Mucosa of descending colon (tissue), 3 donors: ENCODE measurements around the gene HSD17B13. TPM values are rescaled to one million over a fixed set of nuclear protein-coding genes. Genes with fewer than 3 reads are reported as not detected.

ENCODE experiments used
- ATAC-seq: fragments of 200-7000 bp; cut with Tn5 transposase; one replicate; pipeline ENCODE4 v1.9.1; 2020; ENCODE audit warnings: mild to moderate bottlenecking, moderate library complexity
- DNase-seq, 3 donors: peaks; one replicate each; pipeline ENCODE4 v3.0.0-alpha.2; 2020
- H3K36me3 ChIP-seq: fragments of 200-600 bp; one replicate; pipeline ENCODE4 v1.8.0; 2021; ENCODE audit warnings: low read depth, mild to moderate bottlenecking
- H3K4me1 ChIP-seq: fragments of 200-600 bp; one replicate; pipeline ENCODE4 v1.8.0; 2021; ENCODE audit warnings: low read depth, mild to moderate bottlenecking
- H3K4me3 ChIP-seq: fragments of 200-600 bp; one replicate; pipeline ENCODE4 v1.8.0; 2021; ENCODE audit warnings: mild to moderate bottlenecking
- H3K9me3 ChIP-seq: fragments of 200-600 bp; one replicate; pipeline ENCODE4 v1.8.0; 2021; ENCODE audit warnings: mild to moderate bottlenecking
- CTCF ChIP-seq: fragments of 200-600 bp; IDR thresholded peaks from one replicate; pipeline ENCODE4 v1.8.0; 2022; ENCODE audit warnings: antibody characterized with exemption, mild to moderate bottlenecking
- intact Hi-C, 2 donors: fragments of 100-400 bp; cut with DNase I in 1 of 2; cut with micrococcal nuclease in 1 of 2; formaldehyde crosslinking; loops; one replicate each; pipeline versions ENCODE4 v1.11.0 to v1.11.1; 2022; cut with DNase I, micrococcal nuclease
- total RNA-seq, 3 donors: library from RNA; stranded (reverse); fragmentation: NEBNext Ultra II Directional in 2 of 3; extraction: Animal tissue kit (Norgen Biotek cat#: 25700) in 2 of 3; gene quantifications; one replicate each; pipeline versions ENCODE4 v1.2.1 to v1.2.4, GENCODE V29; 2021 to 2023
- donor health status: DM: no; HTN: no; CAD: no; lungs with moderate emphysema.
- donor health status: DM: no; HTN: no; CAD: no.
- donor health status: DM: no; HTN: yes; CAD: no.

HSD17B13 gene
- total RNA-seq, 3 donors from 2014 or later, result 0.36 to 1.8 (median 0.76) TPM

- DNase-seq (no peak), ATAC-seq (no peak)
- peaks cover 14% of the 10 kb centered on the region for H3K9me3 ChIP-seq
- no peak overlapping the region for H3K4me3 ChIP-seq
- TF ChIP-seq CTCF, result no peak
- peaks cover 2% of the 10 kb centered on the region for H3K4me1 ChIP-seq
- no peaks in the 10 kb centered on the region for H3K36me3 ChIP-seq
- intact Hi-C loops, result no loop called here
Observed at GRCh38 chr4:87283151-87283550, 39.5 kb downstream of the HSD17B13 start.

GRCh38 chr4:87281603-87282002 is 41.1 kb downstream of the HSD17B13 start:
- no peaks in the 10 kb centered on the region for H3K36me3 ChIP-seq
- DNase-seq (no peak), ATAC-seq (no peak)
- H3K9me3 ChIP-seq, result peaks cover 12% of the 10 kb centered on the region
- H3K4me1 ChIP-seq, result peaks cover 3% of the 10 kb centered on the region
- intact Hi-C loops, result no loop called here
- no peak overlapping the region for H3K4me3 ChIP-seq
- no peak for TF ChIP-seq CTCF

GRCh38 chr4:87278335-87278794 is 44.3 kb downstream of the HSD17B13 start:
- intact Hi-C loops, result no loop called here
- no peak for TF ChIP-seq CTCF
- Histone ChIP-seq H3K36me3 (no peaks in the 10 kb centered on the region), H3K9me3 (no peaks in the 10 kb centered on the region), H3K4me3 (no peak overlapping the region), H3K4me1 (peaks cover 3% of the 10 kb centered on the region)
- DNase-seq (no peak), ATAC-seq (no peak)

GRCh38 chr4:87275311-87275710 is 47.4 kb downstream of the HSD17B13 start:
- ATAC-seq, result no peak
- H3K9me3 ChIP-seq, result no peaks in the 10 kb centered on the region
- peaks cover 3% of the 10 kb centered on the region for H3K4me1 ChIP-seq
- intact Hi-C loops, result no loop called here
- no peak overlapping the region for H3K4me3 ChIP-seq
- no peaks in the 10 kb centered on the region for H3K36me3 ChIP-seq
- no peak for DNase-seq
- no peak for TF ChIP-seq CTCF

- intact Hi-C loops, result no loop called here
- no peak for TF ChIP-seq CTCF
- ATAC-seq, result no peak
Observed at GRCh38 chr4:87274803-87275202, 47.9 kb downstream of the HSD17B13 start.

GRCh38 chr4:87274327-87274726 is 48.4 kb downstream of the HSD17B13 start:
- H3K4me1 ChIP-seq, result peaks cover 3% of the 10 kb centered on the region

More at GRCh38 chr4:87274803-87275202, 47.9 kb downstream of the HSD17B13 start:
- Histone ChIP-seq H3K9me3 (no peaks in the 10 kb centered on the region), H3K4me1 (peaks cover 3% of the 10 kb centered on the region), H3K4me3 (no peak overlapping the region), H3K36me3 (no peaks in the 10 kb centered on the region)
- DNase-seq, result no peak

More at GRCh38 chr4:87274327-87274726, 48.4 kb downstream of the HSD17B13 start:
- intact Hi-C loops, result no loop called here
- no peak for TF ChIP-seq CTCF
- ATAC-seq (no peak), DNase-seq (no peak)
- Histone ChIP-seq H3K9me3 (no peaks in the 10 kb centered on the region), H3K36me3 (no peaks in the 10 kb centered on the region), H3K4me3 (no peak overlapping the region)
